ENCODE data around the gene LOXHD1. TPM values are rescaled to one million over a fixed set of nuclear protein-coding genes. Genes with fewer than 3 reads are reported as not detected.

Gene LOXHD1
- total and polyA plus RNA-seq, 2 donors (not counting 1 experiment from before 2014, with no cell fraction given): not detected

DNA sequence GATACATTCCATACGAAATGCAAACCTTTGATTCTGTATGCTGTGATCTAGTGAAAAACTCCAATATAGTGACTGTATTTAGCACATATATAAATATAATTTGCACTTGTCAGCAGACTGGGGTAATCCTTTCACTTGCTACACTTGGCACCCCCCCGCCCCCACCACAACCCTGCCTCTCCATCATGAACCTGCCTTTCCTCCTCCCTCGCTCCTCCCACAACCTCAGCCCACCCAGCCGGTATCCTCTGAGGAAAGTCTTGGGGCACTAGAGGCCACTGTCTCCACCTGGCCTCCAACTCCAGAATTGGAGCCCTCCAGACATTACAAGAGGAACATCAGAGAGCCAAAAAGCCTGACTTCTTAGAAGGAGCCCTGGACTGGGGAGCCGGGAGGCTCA, 196.3 kb downstream of the LOXHD1 start:
- H3K9me3 ChIP-seq (ENCODE audit: control extremely low read depth in 1 of 3, control insufficient read depth in 2 of 3, insufficient read depth in 1 of 3, low read length in 2 of 3): no peaks in the 10 kb centered on the region
- H3K4me1 ChIP-seq (ENCODE audit: control insufficient read depth in 2 of 2, insufficient read depth in 2 of 2, low read length in 2 of 2): no peaks in the 10 kb centered on the region
- no peak overlapping the region for H3K4me3 Mint-ChIP-seq
- intact Hi-C loops (cut with micrococcal nuclease): no loop called here
- no peaks in the 10 kb centered on the region for H3K36me3 ChIP-seq (replicated peaks in 1 of 2; ENCODE audit: control extremely low read depth in 1 of 2, control insufficient read depth in 1 of 2, extremely low read depth in 1 of 2, insufficient read depth in 2 of 2, low read length in 1 of 2)
- no peak overlapping the region for H3K9ac ChIP-seq (ENCODE audit: low read length)
- no peak overlapping the region for H3K4me2 ChIP-seq (replicated peaks; ENCODE audit: low read depth, low read length, poor library complexity, severe bottlenecking)
- H3K27ac Mint-ChIP-seq: no peak overlapping the region
- ATAC-seq (ENCODE audit: low read depth): no peak
- H2AFZ ChIP-seq (ENCODE audit: insufficient read depth, low read depth, low read length, poor library complexity, severe bottlenecking): no peak overlapping the region
- peaks cover 10% of the 10 kb centered on the region for H3K27me3 Mint-ChIP-seq
- H3K9me3 Mint-ChIP-seq (ENCODE audit: insufficient read depth): peaks cover 3% of the 10 kb centered on the region
- no peak overlapping the region for H3K27ac ChIP-seq (ENCODE audit: low read length in 2 of 2)
- TF ChIP-seq, protein P1, sequence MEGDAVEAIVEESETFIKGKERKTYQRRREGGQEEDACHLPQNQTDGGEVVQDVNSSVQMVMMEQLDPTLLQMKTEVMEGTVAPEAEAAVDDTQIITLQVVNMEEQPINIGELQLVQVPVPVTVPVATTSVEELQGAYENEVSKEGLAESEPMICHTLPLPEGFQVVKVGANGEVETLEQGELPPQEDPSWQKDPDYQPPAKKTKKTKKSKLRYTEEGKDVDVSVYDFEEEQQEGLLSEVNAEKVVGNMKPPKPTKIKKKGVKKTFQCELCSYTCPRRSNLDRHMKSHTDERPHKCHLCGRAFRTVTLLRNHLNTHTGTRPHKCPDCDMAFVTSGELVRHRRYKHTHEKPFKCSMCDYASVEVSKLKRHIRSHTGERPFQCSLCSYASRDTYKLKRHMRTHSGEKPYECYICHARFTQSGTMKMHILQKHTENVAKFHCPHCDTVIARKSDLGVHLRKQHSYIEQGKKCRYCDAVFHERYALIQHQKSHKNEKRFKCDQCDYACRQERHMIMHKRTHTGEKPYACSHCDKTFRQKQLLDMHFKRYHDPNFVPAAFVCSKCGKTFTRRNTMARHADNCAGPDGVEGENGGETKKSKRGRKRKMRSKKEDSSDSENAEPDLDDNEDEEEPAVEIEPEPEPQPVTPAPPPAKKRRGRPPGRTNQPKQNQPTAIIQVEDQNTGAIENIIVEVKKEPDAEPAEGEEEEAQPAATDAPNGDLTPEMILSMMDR (IDR thresholded peaks at IDR 0.05): no peak
- TF ChIP-seq EZH2 (IDR thresholded peaks at IDR 0.05; ENCODE audit: borderline replicate concordance, insufficient read depth, low read depth, low read length, poor library complexity, severe bottlenecking): no peak
- no peaks in the 10 kb centered on the region for H3K79me2 ChIP-seq (ENCODE audit: control insufficient read depth, insufficient read depth, low read length)
- 100% methylated on average over 3 of the region's 5 CpGs for WGBS (ENCODE audit: insufficient coverage)
- DNase-seq: no peak
- ChIA-PET POLR2A (no interaction called here), CTCF (no interaction called here)
- no peak overlapping the region for H3K4me3 ChIP-seq (ENCODE audit: control extremely low read depth in 1 of 5, extremely low read depth in 1 of 5, insufficient read depth in 1 of 5, low read depth in 2 of 5, low read length in 4 of 5)
- no peaks in the 10 kb centered on the region for H3K4me1 Mint-ChIP-seq
- H3K27me3 ChIP-seq (replicated peaks in 1 of 4; ENCODE audit: control extremely low read depth in 1 of 4, control insufficient read depth in 3 of 4, insufficient read depth in 4 of 4, low read length in 3 of 4): no peaks in the 10 kb centered on the region
- H4K20me1 ChIP-seq (ENCODE audit: control insufficient read depth, insufficient read depth, low read length, poor library complexity, severe bottlenecking): no peaks in the 10 kb centered on the region

DNA sequence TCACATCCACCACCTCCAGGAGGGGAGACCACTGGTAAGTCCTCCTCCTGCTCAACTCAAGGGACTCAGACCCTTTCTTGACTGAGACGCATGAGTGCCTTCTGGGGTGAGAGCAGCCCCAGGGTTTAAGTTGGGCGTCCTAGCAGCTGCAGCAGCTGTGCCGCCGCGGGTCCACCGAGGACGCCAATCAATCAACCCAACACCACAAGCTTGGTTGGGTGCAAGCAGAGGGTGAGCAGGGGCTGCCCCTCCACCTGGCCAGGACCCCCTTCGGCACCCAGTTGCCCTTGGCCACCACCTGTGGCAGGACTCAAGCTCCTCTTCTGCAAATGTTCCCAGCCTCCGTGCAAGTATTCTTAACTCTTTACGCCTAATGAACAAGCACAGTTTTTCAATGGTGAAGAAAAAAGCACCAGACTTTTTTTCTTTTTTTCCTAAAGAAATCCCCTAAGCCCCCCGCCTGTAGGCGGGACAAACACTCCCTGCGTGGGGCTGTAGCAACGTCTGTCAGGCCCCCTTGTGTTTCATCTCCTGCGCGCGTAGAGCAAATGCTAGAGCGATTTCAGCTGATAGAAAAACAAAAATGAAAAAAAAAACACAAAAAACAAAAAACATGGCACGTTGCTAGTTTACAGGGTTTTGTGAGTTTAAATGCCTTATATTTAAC, 197.1 kb downstream of the LOXHD1 start:
- POLR2A ChIA-PET: no interaction called here
- no peak overlapping the region for H3K27ac Mint-ChIP-seq
- CTCF ChIA-PET: no interaction called here

More for the DNA sequence above, 197.1 kb downstream of the LOXHD1 start:
- Mint-ChIP-seq H3K4me3 (no peak overlapping the region), H3K27me3 (peaks cover 5% of the 10 kb centered on the region), H3K4me1 (no peaks in the 10 kb centered on the region), H3K9me3 (ENCODE audit: insufficient read depth) (peaks cover 3% of the 10 kb centered on the region)
- no peaks in the 10 kb centered on the region for H3K4me1 ChIP-seq (ENCODE audit: control insufficient read depth in 2 of 2, insufficient read depth in 2 of 2, low read length in 2 of 2)
- H3K27me3 ChIP-seq (replicated peaks in 1 of 4; ENCODE audit: control extremely low read depth in 1 of 4, control insufficient read depth in 3 of 4, insufficient read depth in 4 of 4, low read length in 3 of 4): no peaks in the 10 kb centered on the region
- no peak overlapping the region for H2AFZ ChIP-seq (ENCODE audit: insufficient read depth, low read depth, low read length, poor library complexity, severe bottlenecking)
- 92% methylated on average over 10 of the region's 19 CpGs for WGBS (ENCODE audit: insufficient coverage)
- H3K36me3 ChIP-seq (replicated peaks in 1 of 2; ENCODE audit: control extremely low read depth in 1 of 2, control insufficient read depth in 1 of 2, extremely low read depth in 1 of 2, insufficient read depth in 2 of 2, low read length in 1 of 2): no peaks in the 10 kb centered on the region
- TF ChIP-seq, protein P1 (IDR thresholded peaks at IDR 0.05): no peak
- no peak for TF ChIP-seq EZH2 (IDR thresholded peaks at IDR 0.05; ENCODE audit: borderline replicate concordance, insufficient read depth, low read depth, low read length, poor library complexity, severe bottlenecking)
- ATAC-seq (ENCODE audit: low read depth) (no peak), DNase-seq (no peak)
- intact Hi-C loops (cut with micrococcal nuclease): no loop called here
- H3K79me2 ChIP-seq (ENCODE audit: control insufficient read depth, insufficient read depth, low read length): no peaks in the 10 kb centered on the region
- no peak overlapping the region for H3K9ac ChIP-seq (ENCODE audit: low read length)
- H4K20me1 ChIP-seq (ENCODE audit: control insufficient read depth, insufficient read depth, low read length, poor library complexity, severe bottlenecking): no peaks in the 10 kb centered on the region
- no peak overlapping the region for H3K4me3 ChIP-seq (ENCODE audit: control extremely low read depth in 1 of 5, extremely low read depth in 1 of 5, insufficient read depth in 1 of 5, low read depth in 2 of 5, low read length in 4 of 5)
- H3K9me3 ChIP-seq (ENCODE audit: control extremely low read depth in 1 of 3, control insufficient read depth in 2 of 3, insufficient read depth in 1 of 3, low read length in 2 of 3): no peaks in the 10 kb centered on the region
- no peak overlapping the region for H3K4me2 ChIP-seq (replicated peaks; ENCODE audit: low read depth, low read length, poor library complexity, severe bottlenecking)
- no peak overlapping the region for H3K27ac ChIP-seq (ENCODE audit: low read length in 2 of 2)

Measured in B cell (primary cell).